Measurements from ENCODE around the gene ABL2. TPM values are rescaled to one million over a fixed set of nuclear protein-coding genes. Genes with fewer than 3 reads are reported as not detected.
"Not testable (repeated sequence)": the region's sequence is repeated elsewhere in the genome, so short reads cannot be mapped to it uniquely, and the experiment has no call there.

ABL2 gene
- total and polyA plus RNA-seq, 8 donors = 1.3 to 26.6 (median 6.7) TPM

DNA sequence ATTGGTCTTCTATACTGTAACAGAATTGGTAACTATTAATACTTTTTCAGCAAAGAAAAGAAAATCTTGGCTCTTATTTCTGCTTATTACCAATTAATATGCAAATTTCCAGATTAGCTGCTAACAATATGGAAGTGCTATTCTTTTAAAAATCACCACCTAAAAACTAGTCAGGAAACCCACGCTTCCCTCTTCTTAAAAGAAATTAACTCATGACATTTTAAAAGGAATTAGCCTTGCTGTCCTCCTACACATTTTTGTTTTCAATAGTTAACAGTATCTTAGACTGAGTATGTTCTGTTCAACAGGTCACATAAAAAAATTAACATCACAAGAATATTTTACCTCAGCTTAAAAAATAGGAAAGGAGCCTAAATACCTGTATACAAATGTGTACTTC, 27.3 kb downstream of the ABL2 start:
- Histone ChIP-seq H3K36me3 (no peaks in the 10 kb centered on the region), H3K27ac (no peak overlapping the region), H3K4me1 (peaks cover 0 to 7% (median 3%) of the 10 kb centered on the region in 4 donors), H3K9me3 (no peaks in the 10 kb centered on the region), H3K4me3 (no peak overlapping the region), H3K27me3 (no peaks in the 10 kb centered on the region)
- TF ChIP-seq POLR2AphosphoS5 (IDR thresholded peaks at IDR 0.05) (no peak), POLR2A (IDR thresholded peaks at IDR 0.05) (no peak), EP300 (IDR thresholded peaks at IDR 0.05) (no peak)
- TF ChIP-seq, protein P1, sequence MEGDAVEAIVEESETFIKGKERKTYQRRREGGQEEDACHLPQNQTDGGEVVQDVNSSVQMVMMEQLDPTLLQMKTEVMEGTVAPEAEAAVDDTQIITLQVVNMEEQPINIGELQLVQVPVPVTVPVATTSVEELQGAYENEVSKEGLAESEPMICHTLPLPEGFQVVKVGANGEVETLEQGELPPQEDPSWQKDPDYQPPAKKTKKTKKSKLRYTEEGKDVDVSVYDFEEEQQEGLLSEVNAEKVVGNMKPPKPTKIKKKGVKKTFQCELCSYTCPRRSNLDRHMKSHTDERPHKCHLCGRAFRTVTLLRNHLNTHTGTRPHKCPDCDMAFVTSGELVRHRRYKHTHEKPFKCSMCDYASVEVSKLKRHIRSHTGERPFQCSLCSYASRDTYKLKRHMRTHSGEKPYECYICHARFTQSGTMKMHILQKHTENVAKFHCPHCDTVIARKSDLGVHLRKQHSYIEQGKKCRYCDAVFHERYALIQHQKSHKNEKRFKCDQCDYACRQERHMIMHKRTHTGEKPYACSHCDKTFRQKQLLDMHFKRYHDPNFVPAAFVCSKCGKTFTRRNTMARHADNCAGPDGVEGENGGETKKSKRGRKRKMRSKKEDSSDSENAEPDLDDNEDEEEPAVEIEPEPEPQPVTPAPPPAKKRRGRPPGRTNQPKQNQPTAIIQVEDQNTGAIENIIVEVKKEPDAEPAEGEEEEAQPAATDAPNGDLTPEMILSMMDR (IDR thresholded peaks at IDR 0.05) = no peak
- DNase-seq = no peak
- WGBS, 5 donors = 74 to 95% (median 91%) methylated on average over 1 of the region's 1 CpG
- intact Hi-C loops (cut with DNase I; ENCODE audit: low total_unique reads) = no loop called here

DNA sequence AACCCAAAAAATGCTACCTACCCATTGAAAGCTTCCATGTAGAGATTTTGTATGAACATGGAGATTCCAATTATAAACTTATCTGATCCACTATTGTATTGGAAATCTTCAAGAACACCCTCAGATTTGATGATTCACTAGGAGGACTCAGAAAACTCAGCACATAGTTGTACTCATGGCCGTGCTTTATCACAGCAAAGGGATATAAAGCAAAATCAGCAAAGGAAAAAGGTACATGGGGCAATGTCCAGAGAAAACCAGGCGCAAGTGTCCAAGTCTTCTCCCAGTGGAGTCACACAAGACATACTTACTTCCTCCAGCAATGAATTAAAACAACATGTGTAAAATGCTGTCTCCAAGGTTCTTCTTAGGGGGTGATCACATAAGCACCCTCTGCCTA, 28.9 kb downstream of the ABL2 start:
- TF ChIP-seq EP300 (IDR thresholded peaks at IDR 0.05) = no peak
- TF ChIP-seq POLR2A (IDR thresholded peaks at IDR 0.05) = no peak
- TF ChIP-seq POLR2AphosphoS5 (IDR thresholded peaks at IDR 0.05) = no peak
- TF ChIP-seq, protein P1 (IDR thresholded peaks at IDR 0.05) = no peak
- intact Hi-C loops (cut with DNase I; ENCODE audit: low total_unique reads) = no loop called here
- 83 to 92% (median 88%) methylated on average over 2 of the region's 2 CpGs for WGBS, 5 donors
- no peak for DNase-seq
- no peaks in the 10 kb centered on the region for H3K36me3 ChIP-seq
- no peak overlapping the region for H3K27ac ChIP-seq
- no peaks in the 10 kb centered on the region for H3K4me1 ChIP-seq
- no peaks in the 10 kb centered on the region for H3K27me3 ChIP-seq
- no peaks in the 10 kb centered on the region for H3K9me3 ChIP-seq
- H3K4me3 ChIP-seq = no peak overlapping the region

DNA sequence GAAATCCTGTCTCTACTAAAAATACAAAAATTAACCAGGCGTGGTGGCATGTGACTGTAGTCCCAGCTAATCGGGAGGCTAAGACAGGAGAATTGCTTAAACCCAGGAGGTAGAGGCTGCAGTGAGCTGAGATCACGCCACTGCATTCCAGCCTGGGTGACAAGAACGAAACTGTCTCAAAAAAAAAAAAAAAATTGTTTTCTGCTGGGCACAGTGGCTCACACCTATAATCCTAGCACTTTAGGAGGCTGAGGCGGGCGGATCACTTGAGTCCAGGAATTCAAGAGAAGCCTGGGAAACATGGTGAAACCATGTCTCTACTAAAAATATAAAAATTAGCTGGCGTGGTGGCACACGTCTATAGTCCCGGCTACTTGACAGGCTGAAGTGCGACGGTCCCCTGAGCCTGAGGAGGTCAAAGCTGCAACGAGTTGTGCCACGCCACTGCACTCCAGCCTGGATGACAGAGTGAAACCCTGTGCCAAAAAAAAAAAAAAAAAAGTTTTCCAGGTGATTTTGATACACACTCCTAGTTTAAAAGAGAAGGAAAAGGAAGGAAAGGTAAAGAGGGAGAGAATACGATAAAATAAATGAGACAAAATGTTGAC, 31.7 kb downstream of the ABL2 start:
- WGBS, 5 donors = 92 to 95% (median 92%) methylated on average over 14 of the region's 14 CpGs

DNA sequence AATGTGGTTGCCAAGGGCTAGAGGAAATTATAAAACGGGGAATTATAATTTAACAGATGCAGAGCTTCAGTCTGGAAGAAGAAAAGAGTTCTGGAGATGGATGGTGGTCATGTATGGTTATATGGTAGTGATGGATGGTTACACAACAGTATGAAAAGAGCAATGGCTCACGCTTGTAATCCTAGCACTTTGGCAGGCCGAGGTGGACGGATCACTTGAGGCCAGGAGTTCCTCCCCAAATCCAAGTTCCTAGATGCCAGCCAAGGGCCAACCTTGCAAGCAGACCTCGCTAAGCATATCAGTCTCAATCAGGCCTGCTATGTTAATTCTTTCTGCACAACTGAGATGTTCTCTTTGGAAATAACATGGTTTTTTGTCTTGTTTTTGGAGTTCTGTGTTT, 33.6 kb downstream of the ABL2 start:
- H3K27ac ChIP-seq; DNase-seq; intact Hi-C loops (cut with DNase I; ENCODE audit: low total_unique reads); H3K4me1 ChIP-seq; H3K9me3 ChIP-seq; H3K27me3 ChIP-seq; H3K4me3 ChIP-seq; H3K36me3 ChIP-seq: not testable (repeated sequence)
- 87 to 91% (median 89%) methylated on average over 5 of the region's 5 CpGs for WGBS, 5 donors

More for the DNA sequence above, 31.7 kb downstream of the ABL2 start:
- peaks cover 0 to 4% (median 0%) of the 10 kb centered on the region in 4 donors for H3K4me1 ChIP-seq
- no peak for TF ChIP-seq EP300 (IDR thresholded peaks at IDR 0.05)
- TF ChIP-seq, protein P1 (IDR thresholded peaks at IDR 0.05) = no peak
- TF ChIP-seq POLR2A (IDR thresholded peaks at IDR 0.05) = no peak
- no peak for TF ChIP-seq POLR2AphosphoS5 (IDR thresholded peaks at IDR 0.05)
- no peaks in the 10 kb centered on the region for H3K9me3 ChIP-seq
- H3K27me3 ChIP-seq = no peaks in the 10 kb centered on the region
- no peak for DNase-seq
- H3K4me3 ChIP-seq = no peak overlapping the region
- H3K36me3 ChIP-seq = no peaks in the 10 kb centered on the region
- intact Hi-C loops (cut with DNase I; ENCODE audit: low total_unique reads) = no loop called here
- H3K27ac ChIP-seq = no peak overlapping the region

DNA sequence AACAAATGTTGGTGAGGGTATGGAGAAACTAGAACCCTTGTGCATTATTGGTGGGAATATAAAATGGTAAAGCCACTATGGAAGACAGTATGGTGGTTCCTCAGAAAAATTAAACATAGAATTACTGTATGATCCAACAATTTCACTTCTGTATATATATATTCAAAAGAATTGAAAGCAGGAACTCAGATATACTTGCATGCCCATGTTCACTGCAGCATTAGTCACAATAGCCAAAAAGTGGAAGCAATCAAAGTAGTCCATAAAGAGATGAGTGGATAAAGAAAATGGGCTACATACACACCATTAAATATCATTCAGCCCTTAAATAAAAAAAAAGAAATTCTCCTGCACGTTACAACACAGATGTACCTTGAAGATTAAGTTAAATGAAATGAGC, 34.1 kb downstream of the ABL2 start:
- no peak overlapping the region for H3K27ac ChIP-seq
- intact Hi-C loops (cut with DNase I; ENCODE audit: low total_unique reads) = no loop called here
- H3K4me3 ChIP-seq = no peak overlapping the region
- no peaks in the 10 kb centered on the region for H3K27me3 ChIP-seq
- WGBS, 5 donors = 69 to 86% (median 85%) methylated on average over 1 of the region's 1 CpG
- TF ChIP-seq POLR2AphosphoS5 (IDR thresholded peaks at IDR 0.05) (no peak), POLR2A (IDR thresholded peaks at IDR 0.05) (no peak), EP300 (IDR thresholded peaks at IDR 0.05) (no peak)
- TF ChIP-seq, protein P1 (IDR thresholded peaks at IDR 0.05) = no peak
- no peaks in the 10 kb centered on the region for H3K36me3 ChIP-seq
- H3K4me1 ChIP-seq = peaks cover 0 to 4% (median 0%) of the 10 kb centered on the region in 4 donors
- DNase-seq = no peak
- no peaks in the 10 kb centered on the region for H3K9me3 ChIP-seq
